HepG2 (cell line): ENCODE results near the gene MEX3A. TPM values are rescaled to one million over a fixed set of nuclear protein-coding genes. Genes with fewer than 3 reads are reported as not detected.

Experiments
- ETV5 ChIP-seq: IDR thresholded peaks from 2 replicates; pipeline ENCODE4 v1.6.1; 2018; ENCODE audit warnings: missing biosample characterization, missing genetic modification reagents, inconsistent platforms, borderline replicate concordance
- GABPA ChIP-seq, 2 experiments: IDR thresholded peaks; 2 replicates each; pipeline ENCODE4 v1.6.1; 2011 to 2016; ENCODE audit warnings: low read depth in 2 of 2, low read length in 1 of 2, missing biosample characterization in 1 of 2, missing genetic modification characterization in 1 of 2
- GLI4 ChIP-seq: sonication (generic); formaldehyde crosslinking; IDR thresholded peaks from 2 replicates; pipeline ENCODE4 v1.5.1; 2020; ENCODE audit warnings: missing genetic modification reagents, mild to moderate bottlenecking, moderate library complexity, borderline replicate concordance
- HMG20A ChIP-seq: IDR thresholded peaks from 2 replicates; pipeline ENCODE4 v1.6.1; 2016; ENCODE audit warnings: borderline replicate concordance
- HNRNPUL1 ChIP-seq: fragments of 200-400 bp; formaldehyde crosslinking; IDR thresholded peaks from 2 replicates; pipeline ENCODE4 v1.6.1; 2017; ENCODE audit warnings: low read depth, mild to moderate bottlenecking, low read length, moderate library complexity
- NCOA5 ChIP-seq: sonication (generic); formaldehyde crosslinking; IDR thresholded peaks from 2 replicates; pipeline ENCODE4 v1.4.0; 2020; ENCODE audit warnings: missing genetic modification reagents
- PAF1 ChIP-seq: IDR thresholded peaks from 2 replicates; pipeline ENCODE4 v1.6.1; 2016; ENCODE audit warnings: missing genetic modification reagents, missing compliant biosample characterization
- PITX1 ChIP-seq: sonication (generic); formaldehyde crosslinking; IDR thresholded peaks from 2 replicates; pipeline ENCODE4 v1.5.1; 2020; ENCODE audit warnings: mild to moderate bottlenecking, missing genetic modification reagents
- RARG ChIP-seq: sonication (generic); formaldehyde crosslinking; IDR thresholded peaks from 2 replicates; pipeline ENCODE4 v1.4.0; 2020; ENCODE audit warnings: low read depth, mild to moderate bottlenecking, missing genetic modification reagents
- SIN3A ChIP-seq: IDR thresholded peaks from 2 replicates; pipeline ENCODE4 v1.6.1; 2011; ENCODE audit warnings: low read depth, mild to moderate bottlenecking, control low read depth, low read length, borderline replicate concordance
- SMAD3 ChIP-seq: sonication (generic); formaldehyde crosslinking; IDR thresholded peaks from 2 replicates; pipeline ENCODE4 v1.4.0; 2020; ENCODE audit warnings: missing genetic modification reagents
- ZEB1 ChIP-seq: IDR thresholded peaks from 2 replicates; pipeline ENCODE4 v1.6.1; 2012; ENCODE audit warnings: mild to moderate bottlenecking, low read depth, inconsistent platforms; ENCODE audit not compliant: insufficient replicate concordance
- ZNF570 ChIP-seq: sonication (generic); formaldehyde crosslinking; IDR thresholded peaks from 2 replicates; pipeline ENCODE4 v1.4.0; 2020; ENCODE audit warnings: mild to moderate bottlenecking, missing genetic modification reagents, borderline replicate concordance
- ZNF598 ChIP-seq: sonication (generic); formaldehyde crosslinking; IDR thresholded peaks from 2 replicates; pipeline ENCODE4 v1.5.1; 2020; ENCODE audit warnings: mild to moderate bottlenecking, missing genetic modification reagents, borderline replicate concordance
- polyA plus RNA-seq, 8 experiments: library from polyadenylated mRNA; depleted of rRNA in 3 of 8; stranded (reverse) in 7 of 8; unstranded in 1 of 8; fragments of >200 nt; fragmentation: Illumina TruSeq in 4 of 8; extraction: Trizol in 4 of 8; gene quantifications; 2 replicates each; pipeline versions ENCODE4 v1.2.1 to v1.2.3, GENCODE V29; 2011 to 2016; ENCODE audit warnings: low read depth in 4 of 8, missing spikeins in 1 of 8, mixed read lengths in 1 of 8; ENCODE audit not compliant: insufficient read depth in 1 of 8
- total RNA-seq, 5 experiments: library from RNA; depleted of rRNA; stranded (reverse); fragments of >200 nt; fragmentation: Illumina TruSeq; extraction: Trizol; gene quantifications; 2 replicates each; pipeline ENCODE4 v1.2.3, GENCODE V29; 2016; ENCODE audit warnings: low read depth in 1 of 5
- TF ChIP-seq, protein P1 (sequence below): sonication (generic); formaldehyde crosslinking; IDR thresholded peaks from 2 replicates; pipeline ENCODE4 v1.8.1; 2023; ENCODE audit warnings: missing genetic modification reagents, mild to moderate bottlenecking, borderline replicate concordance
- TF ChIP-seq, protein P2 (sequence below): sonication (generic); formaldehyde crosslinking; IDR thresholded peaks from 2 replicates; pipeline ENCODE4 v1.9.0; 2022; ENCODE audit warnings: low read depth, missing genetic modification reagents
- TF ChIP-seq, protein P3 (sequence below): sonication (generic); formaldehyde crosslinking; IDR thresholded peaks from 2 replicates; pipeline ENCODE4 v1.4.0; 2020; ENCODE audit warnings: missing genetic modification reagents, borderline replicate concordance
- TF ChIP-seq, protein P4 (sequence below): IDR thresholded peaks from 2 replicates; pipeline ENCODE4 v1.6.1; 2012; ENCODE audit warnings: low read length, improper control_type of control experiment
- TF ChIP-seq, protein P5 (sequence below): sonication (generic); formaldehyde crosslinking; IDR thresholded peaks from 2 replicates; pipeline ENCODE4 v1.8.1; 2023; ENCODE audit warnings: mild to moderate bottlenecking, inconsistent platforms, moderate library complexity, missing genetic modification reagents, borderline replicate concordance

Gene MEX3A
- total and polyA plus RNA-seq, 2 of the 13 experiments (the other 11 are each of a cell fraction or from before 2014, with no cell fraction given) = 7.6 to 9.1 TPM

DNA sequence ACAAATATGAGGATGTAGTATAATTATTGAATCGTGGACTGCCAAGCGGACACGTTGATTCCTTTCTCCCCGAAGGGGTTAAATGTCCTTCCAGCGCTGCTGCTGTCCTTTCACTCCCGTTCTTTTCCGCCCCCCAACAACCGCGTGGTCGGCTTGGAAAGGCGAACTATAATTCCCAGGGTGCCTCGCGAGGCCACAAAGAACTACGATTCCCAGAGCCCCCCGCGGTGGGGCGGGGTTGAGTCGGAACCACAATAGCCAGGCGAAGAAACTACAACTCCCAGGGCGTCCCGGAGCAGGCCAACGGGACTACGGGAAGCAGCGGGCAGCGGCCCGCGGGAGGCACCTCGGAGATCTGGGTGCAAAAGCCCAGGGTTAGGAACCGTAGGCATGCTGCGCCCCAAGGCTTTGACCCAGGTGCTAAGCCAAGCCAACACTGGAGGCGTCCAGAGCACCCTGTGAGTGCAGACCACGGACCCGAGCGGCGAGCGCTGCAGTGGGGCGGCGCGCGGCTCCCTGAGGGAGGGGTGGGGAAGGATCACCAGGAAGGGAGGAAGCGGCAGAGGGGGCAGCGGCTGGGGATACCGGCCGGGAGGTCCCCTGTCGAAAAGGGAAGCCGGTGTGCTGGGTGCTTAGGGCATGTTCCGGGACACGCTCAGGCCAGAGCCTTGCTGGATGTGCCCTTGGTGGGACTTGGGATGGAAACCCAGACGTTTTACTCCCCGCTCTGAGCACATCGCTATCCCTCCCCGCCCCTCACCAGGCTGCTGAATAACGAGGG lies 27.6 kb downstream of the MEX3A start, which contains the start of gene LAMTOR2 (continued):
- TF ChIP-seq, protein P1, sequence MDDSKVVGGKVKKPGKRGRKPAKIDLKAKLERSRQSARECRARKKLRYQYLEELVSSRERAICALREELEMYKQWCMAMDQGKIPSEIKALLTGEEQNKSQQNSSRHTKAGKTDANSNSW = no peak
- TF ChIP-seq HMG20A = no peak
- no peak for TF ChIP-seq PAF1 (CRISPR knock-in tag)
- peak; percentile 67 for TF ChIP-seq GABPA (IDR thresholded peaks at IDR 0.05; ENCODE audit: low read depth, low read length)
- peak; percentile 94 for TF ChIP-seq GABPA (CRISPR knock-in tag; IDR thresholded peaks at IDR 0.05; ENCODE audit: low read depth)
- TF ChIP-seq ZNF598 (CRISPR knock-in tag) = no peak
- TF ChIP-seq NCOA5 (CRISPR knock-in tag) = no peak
- TF ChIP-seq, protein P2, sequence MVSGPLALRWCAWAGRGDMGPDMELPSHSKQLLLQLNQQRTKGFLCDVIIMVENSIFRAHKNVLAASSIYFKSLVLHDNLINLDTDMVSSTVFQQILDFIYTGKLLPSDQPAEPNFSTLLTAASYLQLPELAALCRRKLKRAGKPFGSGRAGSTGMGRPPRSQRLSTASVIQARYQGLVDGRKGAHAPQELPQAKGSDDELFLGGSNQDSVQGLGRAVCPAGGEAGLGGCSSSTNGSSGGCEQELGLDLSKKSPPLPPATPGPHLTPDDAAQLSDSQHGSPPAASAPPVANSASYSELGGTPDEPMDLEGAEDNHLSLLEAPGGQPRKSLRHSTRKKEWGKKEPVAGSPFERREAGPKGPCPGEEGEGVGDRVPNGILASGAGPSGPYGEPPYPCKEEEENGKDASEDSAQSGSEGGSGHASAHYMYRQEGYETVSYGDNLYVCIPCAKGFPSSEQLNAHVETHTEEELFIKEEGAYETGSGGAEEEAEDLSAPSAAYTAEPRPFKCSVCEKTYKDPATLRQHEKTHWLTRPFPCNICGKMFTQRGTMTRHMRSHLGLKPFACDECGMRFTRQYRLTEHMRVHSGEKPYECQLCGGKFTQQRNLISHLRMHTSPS (CRISPR knock-in tag) = no peak
- no peak for TF ChIP-seq ZEB1
- TF ChIP-seq, protein P3, sequence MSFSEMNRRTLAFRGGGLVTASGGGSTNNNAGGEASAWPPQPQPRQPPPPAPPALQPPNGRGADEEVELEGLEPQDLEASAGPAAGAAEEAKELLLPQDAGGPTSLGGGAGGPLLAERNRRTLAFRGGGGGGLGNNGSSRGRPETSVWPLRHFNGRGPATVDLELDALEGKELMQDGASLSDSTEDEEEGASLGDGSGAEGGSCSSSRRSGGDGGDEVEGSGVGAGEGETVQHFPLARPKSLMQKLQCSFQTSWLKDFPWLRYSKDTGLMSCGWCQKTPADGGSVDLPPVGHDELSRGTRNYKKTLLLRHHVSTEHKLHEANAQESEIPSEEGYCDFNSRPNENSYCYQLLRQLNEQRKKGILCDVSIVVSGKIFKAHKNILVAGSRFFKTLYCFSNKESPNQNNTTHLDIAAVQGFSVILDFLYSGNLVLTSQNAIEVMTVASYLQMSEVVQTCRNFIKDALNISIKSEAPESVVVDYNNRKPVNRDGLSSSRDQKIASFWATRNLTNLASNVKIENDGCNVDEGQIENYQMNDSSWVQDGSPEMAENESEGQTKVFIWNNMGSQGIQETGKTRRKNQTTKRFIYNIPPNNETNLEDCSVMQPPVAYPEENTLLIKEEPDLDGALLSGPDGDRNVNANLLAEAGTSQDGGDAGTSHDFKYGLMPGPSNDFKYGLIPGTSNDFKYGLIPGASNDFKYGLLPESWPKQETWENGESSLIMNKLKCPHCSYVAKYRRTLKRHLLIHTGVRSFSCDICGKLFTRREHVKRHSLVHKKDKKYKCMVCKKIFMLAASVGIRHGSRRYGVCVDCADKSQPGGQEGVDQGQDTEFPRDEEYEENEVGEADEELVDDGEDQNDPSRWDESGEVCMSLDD (CRISPR knock-in tag) = peak; percentile 81; the same call in 1 of the 2 replicates
- 0 out of 2 replicates have a peak, but pooled peaks have one; percentile 34 for TF ChIP-seq ZNF570 (CRISPR knock-in tag)
- TF ChIP-seq PITX1 (CRISPR knock-in tag) = peak; percentile 29; the same call in 1 of the 2 replicates
- no peak for TF ChIP-seq HNRNPUL1
- TF ChIP-seq, protein P4, sequence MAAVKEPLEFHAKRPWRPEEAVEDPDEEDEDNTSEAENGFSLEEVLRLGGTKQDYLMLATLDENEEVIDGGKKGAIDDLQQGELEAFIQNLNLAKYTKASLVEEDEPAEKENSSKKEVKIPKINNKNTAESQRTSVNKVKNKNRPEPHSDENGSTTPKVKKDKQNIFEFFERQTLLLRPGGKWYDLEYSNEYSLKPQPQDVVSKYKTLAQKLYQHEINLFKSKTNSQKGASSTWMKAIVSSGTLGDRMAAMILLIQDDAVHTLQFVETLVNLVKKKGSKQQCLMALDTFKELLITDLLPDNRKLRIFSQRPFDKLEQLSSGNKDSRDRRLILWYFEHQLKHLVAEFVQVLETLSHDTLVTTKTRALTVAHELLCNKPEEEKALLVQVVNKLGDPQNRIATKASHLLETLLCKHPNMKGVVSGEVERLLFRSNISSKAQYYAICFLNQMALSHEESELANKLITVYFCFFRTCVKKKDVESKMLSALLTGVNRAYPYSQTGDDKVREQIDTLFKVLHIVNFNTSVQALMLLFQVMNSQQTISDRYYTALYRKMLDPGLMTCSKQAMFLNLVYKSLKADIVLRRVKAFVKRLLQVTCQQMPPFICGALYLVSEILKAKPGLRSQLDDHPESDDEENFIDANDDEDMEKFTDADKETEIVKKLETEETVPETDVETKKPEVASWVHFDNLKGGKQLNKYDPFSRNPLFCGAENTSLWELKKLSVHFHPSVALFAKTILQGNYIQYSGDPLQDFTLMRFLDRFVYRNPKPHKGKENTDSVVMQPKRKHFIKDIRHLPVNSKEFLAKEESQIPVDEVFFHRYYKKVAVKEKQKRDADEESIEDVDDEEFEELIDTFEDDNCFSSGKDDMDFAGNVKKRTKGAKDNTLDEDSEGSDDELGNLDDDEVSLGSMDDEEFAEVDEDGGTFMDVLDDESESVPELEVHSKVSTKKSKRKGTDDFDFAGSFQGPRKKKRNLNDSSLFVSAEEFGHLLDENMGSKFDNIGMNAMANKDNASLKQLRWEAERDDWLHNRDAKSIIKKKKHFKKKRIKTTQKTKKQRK = no peak
- TF ChIP-seq GLI4 = 0 out of 2 replicates have a peak, but pooled peaks have one; percentile 30
- TF ChIP-seq RARG (CRISPR knock-in tag) = no peak
- peak; percentile 90 for TF ChIP-seq SMAD3 (CRISPR knock-in tag)
- TF ChIP-seq SIN3A = no peak; the same call in 1 of the 2 replicates
- TF ChIP-seq ETV5 (CRISPR knock-in tag) = peak; percentile 59
- TF ChIP-seq, protein P5, sequence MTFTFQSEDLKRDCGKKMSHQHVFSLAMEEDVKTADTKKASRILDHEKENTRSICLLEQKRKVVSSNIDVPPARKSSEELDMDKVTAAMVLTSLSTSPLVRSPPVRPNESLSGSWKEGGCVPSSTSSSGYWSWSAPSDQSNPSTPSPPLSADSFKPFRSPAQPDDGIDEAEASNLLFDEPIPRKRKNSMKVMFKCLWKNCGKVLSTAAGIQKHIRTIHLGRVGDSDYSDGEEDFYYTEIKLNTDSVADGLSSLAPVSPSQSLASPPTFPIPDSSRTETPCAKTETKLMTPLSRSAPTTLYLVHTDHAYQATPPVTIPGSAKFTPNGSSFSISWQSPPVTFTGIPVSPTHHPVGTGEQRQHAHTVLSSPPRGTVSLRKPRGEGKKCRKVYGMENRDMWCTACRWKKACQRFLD = 0 out of 2 replicates have a peak, but pooled peaks have one; percentile 56
